Measurements from ENCODE around the gene ASTN2.

DNA sequence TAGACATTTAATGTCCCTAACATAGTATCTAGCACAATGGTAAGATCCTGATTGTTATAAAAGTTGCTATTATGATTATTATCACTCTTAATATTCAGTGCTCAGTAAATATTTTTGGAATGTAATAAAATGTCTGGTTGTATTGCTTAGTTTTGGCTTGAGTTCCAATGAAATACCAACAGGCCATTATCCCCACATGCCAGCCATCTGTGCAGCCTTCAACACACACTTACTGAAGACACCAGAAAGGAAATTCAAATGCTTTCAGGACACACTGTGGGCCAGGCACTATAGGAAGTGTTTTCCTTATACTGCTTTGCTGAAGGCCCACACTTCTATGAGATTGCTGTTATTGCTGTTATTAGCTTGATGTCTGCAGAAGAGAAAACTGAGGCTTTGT lies 570.2 kb downstream of the ASTN2 start:
- TF ChIP-seq, protein P1, sequence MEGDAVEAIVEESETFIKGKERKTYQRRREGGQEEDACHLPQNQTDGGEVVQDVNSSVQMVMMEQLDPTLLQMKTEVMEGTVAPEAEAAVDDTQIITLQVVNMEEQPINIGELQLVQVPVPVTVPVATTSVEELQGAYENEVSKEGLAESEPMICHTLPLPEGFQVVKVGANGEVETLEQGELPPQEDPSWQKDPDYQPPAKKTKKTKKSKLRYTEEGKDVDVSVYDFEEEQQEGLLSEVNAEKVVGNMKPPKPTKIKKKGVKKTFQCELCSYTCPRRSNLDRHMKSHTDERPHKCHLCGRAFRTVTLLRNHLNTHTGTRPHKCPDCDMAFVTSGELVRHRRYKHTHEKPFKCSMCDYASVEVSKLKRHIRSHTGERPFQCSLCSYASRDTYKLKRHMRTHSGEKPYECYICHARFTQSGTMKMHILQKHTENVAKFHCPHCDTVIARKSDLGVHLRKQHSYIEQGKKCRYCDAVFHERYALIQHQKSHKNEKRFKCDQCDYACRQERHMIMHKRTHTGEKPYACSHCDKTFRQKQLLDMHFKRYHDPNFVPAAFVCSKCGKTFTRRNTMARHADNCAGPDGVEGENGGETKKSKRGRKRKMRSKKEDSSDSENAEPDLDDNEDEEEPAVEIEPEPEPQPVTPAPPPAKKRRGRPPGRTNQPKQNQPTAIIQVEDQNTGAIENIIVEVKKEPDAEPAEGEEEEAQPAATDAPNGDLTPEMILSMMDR (IDR thresholded peaks at IDR 0.05) = no peak
- TF ChIP-seq POLR2A (IDR thresholded peaks at IDR 0.05) (no peak), EP300 (IDR thresholded peaks at IDR 0.05) (no peak)
